Measurements from ENCODE around the gene YARS1. TPM values are rescaled to one million over a fixed set of nuclear protein-coding genes. Genes with fewer than 3 reads are reported as not detected.
A peak's percentile ranks its signal among the peaks of the same experiment; 100 is the strongest.

The YARS1 gene
- polyA plus RNA-seq, 4 donors = 39.4 to 79.9 (median 54.9) TPM

DNA sequence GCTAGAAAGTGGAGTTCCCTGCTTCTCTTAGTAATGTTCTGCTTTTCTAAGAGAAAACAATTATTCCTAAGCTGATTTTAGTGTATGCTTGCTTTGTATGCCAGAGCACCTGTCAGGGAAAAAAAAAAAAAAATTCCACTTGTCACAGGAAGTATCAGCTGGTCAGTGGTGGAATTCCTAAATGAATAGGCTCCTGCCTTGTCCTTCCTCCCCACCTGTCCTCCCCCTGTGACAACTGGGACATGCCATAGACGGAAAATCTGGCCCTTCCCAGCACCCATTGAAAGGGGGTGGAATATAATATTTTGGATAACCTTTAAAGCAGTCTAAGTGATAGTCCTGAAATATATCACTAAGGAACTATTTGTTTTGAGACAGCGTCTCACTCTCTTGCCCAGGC lies 42.8 kb upstream of the YARS1 start:
- FAIRE-seq = no peak
- H3K27ac ChIP-seq (ENCODE audit: low read depth in 1 of 3, low read length in 2 of 3) = no peak overlapping the region
- WGBS, 3 donors = 96 to 100% (median 97%) methylated on average over 2 of the region's 2 CpGs

DNA sequence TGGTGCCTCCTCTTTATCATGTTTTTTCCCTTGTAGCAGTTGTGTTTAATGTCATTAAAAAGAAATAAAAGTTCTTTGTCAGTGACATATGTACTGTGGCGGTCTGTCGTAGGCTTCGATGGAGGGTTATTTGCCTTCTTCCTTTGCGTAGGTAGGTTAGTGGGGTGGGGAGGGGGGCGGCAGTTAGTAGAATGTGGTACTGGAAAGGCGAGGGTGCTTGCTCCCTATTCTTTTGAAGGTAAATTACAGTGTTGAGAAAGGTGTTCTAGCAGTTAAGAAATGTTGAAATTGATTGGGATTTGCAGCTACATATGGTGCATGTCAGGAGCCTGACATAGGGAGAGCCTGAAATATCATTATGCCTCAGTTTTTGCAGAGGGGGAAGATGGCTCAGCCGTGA lies 41.6 kb upstream of the YARS1 start:
- Histone ChIP-seq H3K9me3 (ENCODE audit: control insufficient read depth in 2 of 2, insufficient read depth in 1 of 2, low read depth in 1 of 2, low read length in 1 of 2) (no peaks in the 10 kb centered on the region), H3K36me3 (ENCODE audit: control insufficient read depth in 3 of 3, insufficient read depth in 2 of 3, low read depth in 1 of 3, low read length in 3 of 3) (peaks cover 5 to 37% (median 10%) of the 10 kb centered on the region in 3 donors), H3K27ac (ENCODE audit: low read depth in 1 of 3, low read length in 2 of 3) (no peak overlapping the region), H3K27me3 (ENCODE audit: control insufficient read depth in 3 of 3, insufficient read depth in 3 of 3, low read length in 3 of 3) (no peaks in the 10 kb centered on the region), H3K4me3 (ENCODE audit: low read depth in 1 of 3, low read length in 3 of 3) (no peak overlapping the region), H3K4me1 (ENCODE audit: control insufficient read depth in 3 of 3, insufficient read depth in 2 of 3, low read depth in 1 of 3, low read length in 2 of 3) (no peaks in the 10 kb centered on the region)
- 94 to 96% (median 95%) methylated on average over 7 of the region's 7 CpGs for WGBS, 3 donors
- no peak for DNase-seq
- FAIRE-seq = no peak

More for the DNA sequence above, 42.8 kb upstream of the YARS1 start:
- DNase-seq = no peak
- no peaks in the 10 kb centered on the region for H3K4me1 ChIP-seq (ENCODE audit: control insufficient read depth in 3 of 3, insufficient read depth in 2 of 3, low read depth in 1 of 3, low read length in 2 of 3)
- no peaks in the 10 kb centered on the region for H3K9me3 ChIP-seq (ENCODE audit: control insufficient read depth in 2 of 2, insufficient read depth in 1 of 2, low read depth in 1 of 2, low read length in 1 of 2)
- H3K27me3 ChIP-seq (ENCODE audit: control insufficient read depth in 3 of 3, insufficient read depth in 3 of 3, low read length in 3 of 3) = no peaks in the 10 kb centered on the region
- peaks cover 5 to 47% (median 10%) of the 10 kb centered on the region in 3 donors for H3K36me3 ChIP-seq (ENCODE audit: control insufficient read depth in 3 of 3, insufficient read depth in 2 of 3, low read depth in 1 of 3, low read length in 3 of 3)
- H3K4me3 ChIP-seq (ENCODE audit: low read depth in 1 of 3, low read length in 3 of 3) = no peak overlapping the region

DNA sequence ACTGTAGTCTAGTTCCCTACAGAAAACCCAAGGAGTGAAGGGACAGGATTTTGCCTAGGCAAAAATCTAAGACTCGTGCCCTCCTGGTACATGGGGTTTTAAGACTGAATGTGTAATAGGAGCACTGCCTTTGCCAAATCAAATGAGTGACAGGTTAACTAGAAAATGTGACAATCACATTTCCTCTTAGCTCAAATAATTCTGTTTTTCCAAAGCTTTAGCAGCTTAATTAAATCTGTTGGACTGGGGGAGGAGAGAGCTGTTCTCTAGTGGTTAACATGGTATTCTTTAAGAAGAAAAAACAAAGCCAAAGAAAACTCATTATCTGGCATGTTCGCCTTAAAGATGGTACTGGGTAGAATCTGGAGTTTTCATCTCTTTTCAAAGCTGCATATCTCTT lies 41.0 kb upstream of the YARS1 start:
- H3K36me3 ChIP-seq (ENCODE audit: control insufficient read depth in 3 of 3, insufficient read depth in 2 of 3, low read depth in 1 of 3, low read length in 3 of 3) = peaks cover 5 to 37% (median 10%) of the 10 kb centered on the region in 3 donors
- H3K27me3 ChIP-seq (ENCODE audit: control insufficient read depth in 3 of 3, insufficient read depth in 3 of 3, low read length in 3 of 3) = no peaks in the 10 kb centered on the region
- H3K27ac ChIP-seq (ENCODE audit: low read depth in 1 of 3, low read length in 2 of 3) = no peak overlapping the region
- H3K9me3 ChIP-seq (ENCODE audit: control insufficient read depth in 2 of 2, insufficient read depth in 1 of 2, low read depth in 1 of 2, low read length in 1 of 2) = no peaks in the 10 kb centered on the region
- H3K4me3 ChIP-seq (ENCODE audit: low read depth in 1 of 3, low read length in 3 of 3) = no peak overlapping the region
- H3K4me1 ChIP-seq (ENCODE audit: control insufficient read depth in 3 of 3, insufficient read depth in 2 of 3, low read depth in 1 of 3, low read length in 2 of 3) = no peaks in the 10 kb centered on the region
- FAIRE-seq = no peak
- WGBS, 3 donors = 92 to 100% (median 97%) methylated on average over 2 of the region's 2 CpGs
- no peak for DNase-seq

DNA sequence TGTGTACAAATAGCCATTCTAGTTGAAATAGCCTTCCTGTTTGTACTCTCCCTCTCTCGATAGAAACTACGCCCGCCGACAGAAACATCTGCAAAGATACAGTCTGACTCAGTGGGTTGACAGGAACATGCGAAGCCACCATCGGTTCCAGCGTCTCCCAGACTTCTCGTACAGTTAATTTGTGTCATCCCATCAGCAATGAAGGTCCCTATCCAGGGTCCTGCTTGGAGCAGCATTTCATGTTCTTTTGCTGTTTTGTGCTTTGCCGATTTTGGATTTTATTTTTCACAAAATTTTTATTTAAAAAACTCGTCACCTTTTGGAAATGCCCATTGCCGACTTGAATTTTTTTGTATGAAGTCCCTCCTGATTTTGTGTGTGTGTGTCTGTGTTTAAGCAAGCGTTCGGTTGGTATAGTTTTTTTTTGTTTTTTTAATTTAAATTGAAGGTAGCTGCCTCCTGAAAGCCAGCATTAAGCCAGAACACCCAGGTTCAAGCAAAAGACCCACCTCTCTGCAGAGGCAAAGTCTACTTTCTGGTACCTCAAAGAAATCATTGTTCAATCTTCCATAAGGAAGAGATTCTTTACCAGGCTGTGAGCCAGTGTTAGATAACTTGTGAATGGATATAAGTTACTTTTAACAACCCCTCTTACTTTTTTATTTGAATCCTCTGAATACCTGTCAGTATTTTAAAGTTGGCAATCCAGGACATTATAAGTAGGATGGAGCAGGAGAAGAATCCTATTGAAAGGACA lies 38.9 kb upstream of the YARS1 start:
- WGBS, 3 donors = 31 to 72% (median 57%) methylated on average over 13 of the region's 13 CpGs
- Histone ChIP-seq H3K4me1 (ENCODE audit: control insufficient read depth in 3 of 3, insufficient read depth in 2 of 3, low read depth in 1 of 3, low read length in 2 of 3) (no peaks in the 10 kb centered on the region), H3K36me3 (ENCODE audit: control insufficient read depth in 3 of 3, insufficient read depth in 2 of 3, low read depth in 1 of 3, low read length in 3 of 3) (peaks cover 5 to 29% (median 13%) of the 10 kb centered on the region in 3 donors), H3K27ac (ENCODE audit: low read depth in 1 of 3, low read length in 2 of 3) (no peak overlapping the region), H3K4me3 (ENCODE audit: low read depth in 1 of 3, low read length in 3 of 3) (no peak overlapping the region), H3K27me3 (ENCODE audit: control insufficient read depth in 3 of 3, insufficient read depth in 3 of 3, low read length in 3 of 3) (no peaks in the 10 kb centered on the region), H3K9me3 (ENCODE audit: control insufficient read depth in 2 of 2, insufficient read depth in 1 of 2, low read depth in 1 of 2, low read length in 1 of 2) (no peaks in the 10 kb centered on the region)
- peak in 1 of 2 donors; percentile 24 for DNase-seq
- no peak for FAIRE-seq

DNA sequence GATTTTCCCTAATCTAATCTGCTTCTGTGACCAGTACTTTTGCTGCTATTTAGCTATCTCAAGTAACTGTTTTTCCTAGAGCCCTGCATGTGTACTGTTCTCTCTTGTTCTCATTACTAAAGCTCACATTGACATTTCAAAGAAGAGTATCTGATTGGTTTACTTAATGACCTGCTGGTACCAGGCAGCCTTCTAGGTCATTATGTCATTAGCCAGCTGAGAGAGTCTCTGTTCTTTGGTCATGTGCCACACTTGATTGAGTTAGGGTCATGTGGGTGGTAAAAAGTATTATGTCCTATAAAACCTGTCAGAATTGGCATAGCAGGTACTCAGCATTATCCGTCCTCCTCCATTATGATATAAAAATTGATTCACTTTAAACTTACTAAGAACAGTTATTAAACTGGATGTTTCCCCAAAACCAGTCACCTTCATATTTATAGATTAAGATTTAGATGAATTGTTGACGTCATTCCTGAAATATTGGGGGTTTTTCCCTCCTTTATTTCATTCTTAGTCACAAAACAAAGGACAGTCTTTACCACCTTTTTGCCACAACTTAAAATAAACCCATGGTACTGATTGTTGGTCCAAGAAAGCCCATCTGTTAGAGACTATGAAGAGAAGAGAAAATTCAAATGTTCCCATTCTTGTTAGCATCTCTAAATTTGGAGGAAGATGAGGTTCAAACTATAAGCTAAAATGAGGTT lies 31.4 kb upstream of the YARS1 start:
- Histone ChIP-seq H3K4me1 (ENCODE audit: control insufficient read depth in 3 of 3, insufficient read depth in 2 of 3, low read depth in 1 of 3, low read length in 2 of 3) (no peaks in the 10 kb centered on the region), H3K27ac (ENCODE audit: low read depth in 1 of 3, low read length in 2 of 3) (no peak overlapping the region), H3K27me3 (ENCODE audit: control insufficient read depth in 3 of 3, insufficient read depth in 3 of 3, low read length in 3 of 3) (no peaks in the 10 kb centered on the region), H3K9me3 (ENCODE audit: control insufficient read depth in 2 of 2, insufficient read depth in 1 of 2, low read depth in 1 of 2, low read length in 1 of 2) (peaks cover 0 to 6% of the 10 kb centered on the region in 2 donors), H3K4me3 (ENCODE audit: low read depth in 1 of 3, low read length in 3 of 3) (no peak overlapping the region), H3K36me3 (ENCODE audit: control insufficient read depth in 3 of 3, insufficient read depth in 2 of 3, low read depth in 1 of 3, low read length in 3 of 3) (peaks cover 3 to 30% (median 5%) of the 10 kb centered on the region in 3 donors)
- 37 to 44% (median 37%) methylated on average over 2 of the region's 2 CpGs for WGBS, 3 donors
- no peak for DNase-seq
- no peak for FAIRE-seq

DNA sequence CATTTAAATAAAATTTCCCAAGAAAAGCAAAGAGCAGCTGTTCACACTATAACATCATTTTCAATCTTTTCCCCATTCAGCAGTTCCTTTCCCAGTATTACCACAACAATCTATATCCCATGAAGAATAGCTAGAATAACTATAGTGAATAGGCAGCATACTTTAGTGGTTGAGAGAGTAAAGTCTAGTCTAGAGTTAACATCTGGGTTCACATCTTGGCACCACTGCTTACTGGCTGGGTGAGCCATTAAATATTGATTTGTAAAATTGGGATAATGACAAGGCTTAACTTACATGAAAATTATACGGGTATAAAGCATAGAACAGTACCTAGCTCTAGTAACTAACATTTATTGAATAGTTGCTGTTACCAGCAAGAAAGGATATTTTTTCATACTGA lies 14.7 kb upstream of the YARS1 start:
- Histone ChIP-seq H3K9me3 (ENCODE audit: control insufficient read depth in 2 of 2, insufficient read depth in 1 of 2, low read depth in 1 of 2, low read length in 1 of 2) (no peaks in the 10 kb centered on the region), H3K36me3 (ENCODE audit: control insufficient read depth in 3 of 3, insufficient read depth in 2 of 3, low read depth in 1 of 3, low read length in 3 of 3) (peaks cover 9 to 22% (median 11%) of the 10 kb centered on the region in 3 donors), H3K4me1 (ENCODE audit: control insufficient read depth in 3 of 3, insufficient read depth in 2 of 3, low read depth in 1 of 3, low read length in 2 of 3) (no peaks in the 10 kb centered on the region), H3K27ac (ENCODE audit: low read depth in 1 of 3, low read length in 2 of 3) (no peak overlapping the region), H3K4me3 (ENCODE audit: low read depth in 1 of 3, low read length in 3 of 3) (no peak overlapping the region), H3K27me3 (ENCODE audit: control insufficient read depth in 3 of 3, insufficient read depth in 3 of 3, low read length in 3 of 3) (no peaks in the 10 kb centered on the region)
- no peak for FAIRE-seq
- 48 to 85% (median 66%) methylated on average over 1 of the region's 1 CpG for WGBS, 3 donors
- DNase-seq = no peak

DNA sequence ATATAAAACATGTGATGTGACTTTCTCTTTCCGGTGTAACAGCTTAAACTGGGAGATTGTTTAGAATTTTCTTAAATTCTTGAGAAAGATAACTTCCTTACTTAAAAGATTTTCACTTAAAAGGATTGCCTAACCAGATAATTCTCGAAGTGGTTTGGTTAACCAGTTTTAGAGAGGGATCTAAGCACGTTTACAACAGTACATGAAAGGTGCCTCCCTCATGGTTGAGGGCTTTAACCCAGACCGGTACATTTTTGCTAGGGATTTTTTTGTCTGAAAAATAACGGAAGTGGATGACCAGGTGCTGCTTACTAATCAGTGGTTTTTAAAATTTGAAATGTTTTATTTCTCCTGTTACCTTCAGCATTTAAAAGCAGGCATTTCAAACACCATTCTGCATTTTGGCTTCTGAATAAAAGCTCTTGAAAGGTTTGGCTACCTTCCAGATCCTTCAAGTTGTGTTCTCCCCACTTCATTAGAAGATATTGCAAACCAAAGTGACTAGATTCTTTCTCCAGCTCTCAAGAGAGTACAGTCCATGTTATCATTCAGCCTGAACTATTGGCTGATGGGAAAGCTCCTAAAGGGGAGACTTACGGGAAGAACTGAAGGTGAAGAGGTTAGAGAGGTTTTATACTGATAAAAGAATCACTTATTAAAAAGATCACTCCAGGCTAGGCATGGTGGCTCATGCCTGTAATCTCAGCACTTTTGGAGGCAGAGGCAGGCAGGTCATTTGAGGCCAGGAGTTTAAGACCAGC lies 13.1 kb upstream of the YARS1 start:
- 83 to 88% (median 86%) methylated on average over 6 of the region's 6 CpGs for WGBS, 3 donors

DNA sequence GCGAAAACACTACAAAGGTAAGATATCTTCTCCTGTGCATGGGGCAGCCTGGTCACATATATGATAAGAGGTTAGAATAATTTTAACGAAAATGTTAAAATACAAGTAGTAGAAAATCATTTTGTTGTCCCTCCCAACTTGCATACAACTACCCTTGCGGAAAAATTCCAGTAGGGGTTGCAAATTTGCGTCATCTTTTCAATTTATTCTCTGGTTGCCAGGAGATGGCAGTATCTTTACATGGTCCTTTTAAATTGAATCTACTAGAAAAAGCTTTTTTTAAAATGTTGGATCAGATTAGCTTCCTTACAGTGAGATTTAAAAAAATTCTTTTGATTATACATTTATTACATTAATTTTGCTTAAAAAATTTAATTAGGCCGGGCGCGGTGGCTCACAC lies 11.2 kb upstream of the YARS1 start:
- no peak overlapping the region for H3K27ac ChIP-seq (ENCODE audit: low read depth in 1 of 3, low read length in 2 of 3)
- H3K9me3 ChIP-seq (ENCODE audit: control insufficient read depth in 2 of 2, insufficient read depth in 1 of 2, low read depth in 1 of 2, low read length in 1 of 2) = no peaks in the 10 kb centered on the region
- 89 to 92% (median 91%) methylated on average over 7 of the region's 7 CpGs for WGBS, 3 donors
- DNase-seq = peak in 1 of 2 donors; percentile 11
- H3K4me1 ChIP-seq (ENCODE audit: control insufficient read depth in 3 of 3, insufficient read depth in 2 of 3, low read depth in 1 of 3, low read length in 2 of 3) = no peaks in the 10 kb centered on the region
- FAIRE-seq = no peak
- no peaks in the 10 kb centered on the region for H3K27me3 ChIP-seq (ENCODE audit: control insufficient read depth in 3 of 3, insufficient read depth in 3 of 3, low read length in 3 of 3)
- no peak overlapping the region for H3K4me3 ChIP-seq (ENCODE audit: low read depth in 1 of 3, low read length in 3 of 3)
- H3K36me3 ChIP-seq (ENCODE audit: control insufficient read depth in 3 of 3, insufficient read depth in 2 of 3, low read depth in 1 of 3, low read length in 3 of 3) = peaks cover 15 to 18% (median 17%) of the 10 kb centered on the region in 3 donors

More for the DNA sequence above, 13.1 kb upstream of the YARS1 start:
- Histone ChIP-seq H3K9me3 (ENCODE audit: control insufficient read depth in 2 of 2, insufficient read depth in 1 of 2, low read depth in 1 of 2, low read length in 1 of 2) (no peaks in the 10 kb centered on the region), H3K27ac (ENCODE audit: low read depth in 1 of 3, low read length in 2 of 3) (no peak overlapping the region), H3K36me3 (ENCODE audit: control insufficient read depth in 3 of 3, insufficient read depth in 2 of 3, low read depth in 1 of 3, low read length in 3 of 3) (peaks cover 15 to 18% (median 18%) of the 10 kb centered on the region in 3 donors), H3K4me1 (ENCODE audit: control insufficient read depth in 3 of 3, insufficient read depth in 2 of 3, low read depth in 1 of 3, low read length in 2 of 3) (no peaks in the 10 kb centered on the region), H3K27me3 (ENCODE audit: control insufficient read depth in 3 of 3, insufficient read depth in 3 of 3, low read length in 3 of 3) (no peaks in the 10 kb centered on the region), H3K4me3 (ENCODE audit: low read depth in 1 of 3, low read length in 3 of 3) (no peak overlapping the region)
- FAIRE-seq (no peak), DNase-seq (no peak)
